GM12892 (cell line): ENCODE measurements around the gene GNAO1.

ENCODE experiments used
- POLR2A ChIP-seq: IDR thresholded peaks from 2 replicates; pipeline ENCODE4 v1.6.1; 2011; ENCODE audit warnings: low read depth, low read length, control low read depth
- POLR2AphosphoS5 ChIP-seq: IDR thresholded peaks from 2 replicates; pipeline ENCODE4 v1.6.1; 2011; ENCODE audit warnings: low read depth, low read length, control low read depth

DNA sequence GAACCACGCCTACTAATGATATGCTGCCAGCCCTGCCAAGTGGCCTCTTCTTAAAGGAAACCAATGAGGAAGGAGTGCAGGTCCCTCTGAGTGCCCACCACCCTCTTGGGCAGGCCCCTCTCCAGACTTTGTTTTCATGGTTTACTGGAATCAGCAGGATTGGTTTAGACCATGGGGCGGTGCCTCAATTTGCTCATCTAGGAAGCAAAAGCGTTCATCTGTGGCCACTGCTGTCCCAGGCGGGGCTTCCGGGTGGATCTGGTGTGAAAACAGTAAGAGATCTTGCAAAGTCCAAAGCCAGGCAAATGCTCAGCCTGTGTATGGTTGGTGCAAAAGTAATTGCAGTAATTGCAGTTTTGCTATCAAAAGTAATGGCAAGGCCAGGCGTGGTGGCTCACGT, 162.7 kb downstream of the GNAO1 start:
- TF ChIP-seq POLR2A (no peak), POLR2AphosphoS5 (no peak)
